ENCODE results near the gene CEPT1.

Gene CEPT1

GRCh38 chr1:111116496-111116895 lies 23.5 kb upstream of the CEPT1 start:
- TF ChIP-seq, protein P1, sequence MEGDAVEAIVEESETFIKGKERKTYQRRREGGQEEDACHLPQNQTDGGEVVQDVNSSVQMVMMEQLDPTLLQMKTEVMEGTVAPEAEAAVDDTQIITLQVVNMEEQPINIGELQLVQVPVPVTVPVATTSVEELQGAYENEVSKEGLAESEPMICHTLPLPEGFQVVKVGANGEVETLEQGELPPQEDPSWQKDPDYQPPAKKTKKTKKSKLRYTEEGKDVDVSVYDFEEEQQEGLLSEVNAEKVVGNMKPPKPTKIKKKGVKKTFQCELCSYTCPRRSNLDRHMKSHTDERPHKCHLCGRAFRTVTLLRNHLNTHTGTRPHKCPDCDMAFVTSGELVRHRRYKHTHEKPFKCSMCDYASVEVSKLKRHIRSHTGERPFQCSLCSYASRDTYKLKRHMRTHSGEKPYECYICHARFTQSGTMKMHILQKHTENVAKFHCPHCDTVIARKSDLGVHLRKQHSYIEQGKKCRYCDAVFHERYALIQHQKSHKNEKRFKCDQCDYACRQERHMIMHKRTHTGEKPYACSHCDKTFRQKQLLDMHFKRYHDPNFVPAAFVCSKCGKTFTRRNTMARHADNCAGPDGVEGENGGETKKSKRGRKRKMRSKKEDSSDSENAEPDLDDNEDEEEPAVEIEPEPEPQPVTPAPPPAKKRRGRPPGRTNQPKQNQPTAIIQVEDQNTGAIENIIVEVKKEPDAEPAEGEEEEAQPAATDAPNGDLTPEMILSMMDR (IDR thresholded peaks at IDR 0.05; ENCODE audit: insufficient read depth, missing control alignments): no peak
- no peak for DNase-seq (ENCODE audit: insufficient read length, low spot score)
- FAIRE-seq: no peak

GRCh38 chr1:111126354-111126753 lies 13.7 kb upstream of the CEPT1 start:
- TF ChIP-seq, protein P1 (IDR thresholded peaks at IDR 0.05; ENCODE audit: insufficient read depth, missing control alignments): no peak
- DNase-seq (ENCODE audit: insufficient read length, low spot score): no peak
- FAIRE-seq: no peak

DNA sequence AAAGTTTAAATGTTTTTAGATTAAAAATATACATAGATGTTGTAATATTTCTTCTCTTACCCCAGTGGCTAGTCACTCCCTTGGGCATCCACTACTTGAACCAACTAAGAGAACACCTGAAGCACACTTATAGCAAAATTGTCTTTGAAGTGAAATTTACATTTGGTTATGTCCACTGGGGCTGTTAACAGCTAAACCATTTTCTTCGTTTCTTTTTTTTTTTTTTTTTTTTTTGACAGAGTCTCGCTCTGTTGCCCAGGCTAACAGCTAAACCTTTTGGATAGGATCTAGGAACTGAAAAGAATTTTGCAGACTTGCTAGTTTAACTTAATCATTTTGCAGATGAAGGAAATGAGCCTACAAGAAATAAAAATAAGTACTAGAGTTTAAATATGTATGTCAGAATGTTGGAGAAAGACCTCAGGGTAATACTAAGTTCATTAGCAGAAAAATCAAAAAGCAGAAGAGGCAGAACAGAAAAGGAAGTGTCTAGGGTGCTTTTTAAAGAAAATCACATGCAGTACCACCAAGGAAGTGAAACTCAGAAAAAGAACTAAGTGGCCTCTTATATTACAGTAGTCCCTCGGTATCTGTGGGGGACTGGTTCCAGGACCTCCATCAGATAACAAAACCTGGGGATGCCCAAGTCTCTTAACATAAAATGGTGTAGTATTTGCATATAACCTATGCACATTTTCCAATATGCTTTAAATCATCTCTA lies 11.9 kb upstream of the CEPT1 start:
- FAIRE-seq (no peak), DNase-seq (ENCODE audit: insufficient read length, low spot score) (no peak)
- TF ChIP-seq, protein P1 (IDR thresholded peaks at IDR 0.05; ENCODE audit: insufficient read depth, missing control alignments): no peak

GRCh38 chr1:111129376-111129775 lies 10.6 kb upstream of the CEPT1 start:
- TF ChIP-seq, protein P1 (IDR thresholded peaks at IDR 0.05; ENCODE audit: insufficient read depth, missing control alignments): no peak
- FAIRE-seq: no peak
- no peak for DNase-seq (ENCODE audit: insufficient read length, low spot score)

GRCh38 chr1:111131693-111132092 lies 8.3 kb upstream of the CEPT1 start:
- FAIRE-seq: no peak
- TF ChIP-seq, protein P1 (IDR thresholded peaks at IDR 0.05; ENCODE audit: insufficient read depth, missing control alignments): no peak
- DNase-seq (ENCODE audit: insufficient read length, low spot score): no peak

DNA sequence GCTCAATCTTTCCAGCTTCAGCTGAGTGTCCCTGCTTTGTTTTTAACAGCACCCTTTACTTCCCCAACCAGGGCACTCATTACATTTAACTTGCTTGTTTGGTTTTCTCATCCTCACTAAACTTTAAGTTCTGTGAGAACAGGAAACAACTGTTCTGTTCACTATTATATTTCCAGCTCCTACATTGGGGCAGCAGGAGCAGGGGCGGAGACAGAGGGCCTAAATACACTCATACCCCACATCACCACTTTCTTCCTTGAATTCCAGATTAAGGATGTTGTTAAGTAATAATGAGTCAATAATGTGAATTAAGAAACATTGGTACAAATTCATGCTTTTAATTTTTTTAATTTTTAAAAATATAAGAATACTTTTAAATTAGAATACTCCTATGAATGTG lies 6.2 kb upstream of the CEPT1 start:
- FAIRE-seq (no peak), DNase-seq (ENCODE audit: insufficient read length, low spot score) (no peak)
- TF ChIP-seq, protein P1 (IDR thresholded peaks at IDR 0.05; ENCODE audit: insufficient read depth, missing control alignments): no peak

GRCh38 chr1:111139324-111139955 lies 583 bp upstream of the CEPT1 start:
- FAIRE-seq: no peak

More at GRCh38 chr1:111139324-111139955, 583 bp upstream of the CEPT1 start:
- TF ChIP-seq, protein P1 (IDR thresholded peaks at IDR 0.05; ENCODE audit: insufficient read depth, missing control alignments): no peak
- no peak for DNase-seq (ENCODE audit: insufficient read length, low spot score)
